Transverse colon (tissue), 4 donors: ENCODE measurements around the gene PALM.

ENCODE experiments used
- EP300 ChIP-seq: sonication (generic); formaldehyde crosslinking; IDR thresholded peaks from one replicate; pipeline ENCODE4 v1.6.1; 2017; ENCODE audit warnings: antibody characterized with exemption, low read depth
- POLR2A ChIP-seq: fragments of 450-650 bp; IDR thresholded peaks from one replicate; pipeline ENCODE4 v1.6.1; 2016; ENCODE audit warnings: antibody characterized with exemption, mild to moderate bottlenecking, moderate library complexity
- POLR2AphosphoS5 ChIP-seq, 3 donors: sonication (generic); formaldehyde crosslinking; IDR thresholded peaks; one replicate each; pipeline ENCODE4 v1.6.1; 2016; ENCODE audit warnings: antibody characterized with exemption in 3 of 3
- TF ChIP-seq, protein P1 (sequence below), 5 experiments: fragments of 200-600 bp in 3 of 5; fragments of 450-650 bp in 2 of 5; sonication (generic) in 3 of 5; IDR thresholded peaks; 1 replicate in 2 of 5; 2 replicates in 3 of 5; pipeline ENCODE4 v1.5.1; 2016 to 2017; ENCODE audit warnings: antibody characterized with exemption in 5 of 5, inconsistent platforms in 3 of 5, mild to moderate bottlenecking in 2 of 5, moderate library complexity in 1 of 5

DNA sequence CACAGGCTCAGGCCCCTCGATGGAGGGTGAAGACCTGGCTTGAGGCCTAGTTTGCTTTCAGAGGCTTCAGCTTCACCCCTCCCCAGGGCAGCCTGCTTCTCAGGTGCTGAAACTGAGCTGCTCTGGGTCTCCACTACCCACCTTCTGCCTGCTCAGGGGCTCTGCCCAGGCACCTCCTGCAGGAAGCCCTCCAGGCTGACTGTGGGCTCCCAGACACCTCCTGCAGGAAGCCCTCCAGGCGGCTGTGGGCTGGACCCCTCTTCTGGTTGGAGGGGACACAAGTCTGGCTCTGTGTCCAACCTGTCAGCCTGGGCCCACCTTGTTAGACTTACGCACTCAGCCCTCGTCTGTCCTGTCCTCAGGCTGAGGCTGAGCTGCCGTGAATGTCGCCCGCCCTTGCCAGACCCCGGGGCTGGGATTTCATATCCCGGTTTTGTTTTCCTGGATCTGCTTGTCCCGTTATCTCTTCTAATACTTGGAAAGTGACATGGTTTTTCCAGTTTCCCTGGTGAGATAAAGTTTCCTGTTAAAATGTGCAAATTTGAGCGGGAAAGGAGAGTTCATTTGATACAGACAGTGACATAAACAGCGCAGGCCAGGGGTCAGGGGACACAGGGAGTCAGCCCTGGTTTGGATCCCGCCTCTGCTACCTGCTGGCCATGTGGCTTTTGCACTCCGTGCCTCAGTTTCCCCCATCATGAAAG, 21.4 kb downstream of the PALM start:
- TF ChIP-seq, protein P1, sequence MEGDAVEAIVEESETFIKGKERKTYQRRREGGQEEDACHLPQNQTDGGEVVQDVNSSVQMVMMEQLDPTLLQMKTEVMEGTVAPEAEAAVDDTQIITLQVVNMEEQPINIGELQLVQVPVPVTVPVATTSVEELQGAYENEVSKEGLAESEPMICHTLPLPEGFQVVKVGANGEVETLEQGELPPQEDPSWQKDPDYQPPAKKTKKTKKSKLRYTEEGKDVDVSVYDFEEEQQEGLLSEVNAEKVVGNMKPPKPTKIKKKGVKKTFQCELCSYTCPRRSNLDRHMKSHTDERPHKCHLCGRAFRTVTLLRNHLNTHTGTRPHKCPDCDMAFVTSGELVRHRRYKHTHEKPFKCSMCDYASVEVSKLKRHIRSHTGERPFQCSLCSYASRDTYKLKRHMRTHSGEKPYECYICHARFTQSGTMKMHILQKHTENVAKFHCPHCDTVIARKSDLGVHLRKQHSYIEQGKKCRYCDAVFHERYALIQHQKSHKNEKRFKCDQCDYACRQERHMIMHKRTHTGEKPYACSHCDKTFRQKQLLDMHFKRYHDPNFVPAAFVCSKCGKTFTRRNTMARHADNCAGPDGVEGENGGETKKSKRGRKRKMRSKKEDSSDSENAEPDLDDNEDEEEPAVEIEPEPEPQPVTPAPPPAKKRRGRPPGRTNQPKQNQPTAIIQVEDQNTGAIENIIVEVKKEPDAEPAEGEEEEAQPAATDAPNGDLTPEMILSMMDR (IDR thresholded peaks at IDR 0.05) = no peak
- TF ChIP-seq EP300 (no peak), POLR2AphosphoS5 (IDR thresholded peaks at IDR 0.05) (no peak), POLR2A (no peak)
